K562 (cell line): ENCODE data around the gene SLC7A4. TPM values are rescaled to one million over a fixed set of nuclear protein-coding genes. Genes with fewer than 3 reads are reported as not detected.
A peak's percentile ranks its signal among the peaks of the same experiment; 100 is the strongest.

Experiments
- ARID3B ChIP-seq: fragments of 250-450 bp; sonication (Bioruptor Pico); IDR thresholded peaks from 2 replicates; pipeline ENCODE4 v1.4.0; 2020; ENCODE audit warnings: borderline replicate concordance
- EHMT2 ChIP-seq: fragments of 450-650 bp; IDR thresholded peaks from 2 replicates; pipeline ENCODE4 v1.6.1; 2018; ENCODE audit warnings: antibody characterized with exemption
- EWSR1 ChIP-seq: fragments of 450-650 bp; IDR thresholded peaks from 2 replicates; pipeline ENCODE4 v1.6.1; 2018; ENCODE audit warnings: borderline replicate concordance, mild to moderate bottlenecking, low read depth, moderate library complexity; ENCODE audit not compliant: partially characterized antibody
- FOSL1 ChIP-seq: fragments of 200-800 bp; sonication (Bioruptor generic); conservative IDR thresholded peaks from 2 replicates; pipeline ENCODE4 v1.6.1; 2016; ENCODE audit warnings: missing genetic modification characterization, missing compliant biosample characterization
- KLF1 ChIP-seq: fragments of 450-650 bp; IDR thresholded peaks from 2 replicates; pipeline ENCODE4 v1.6.1; 2016; ENCODE audit warnings: missing genetic modification characterization, missing compliant biosample characterization
- PBX2 ChIP-seq, 2 experiments: IDR thresholded peaks in 1 of 2; conservative IDR thresholded peaks in 1 of 2; 2 replicates each; pipeline ENCODE4 v1.6.1; 2016; ENCODE audit warnings: low read depth in 2 of 2, mild to moderate bottlenecking in 1 of 2, missing compliant biosample characterization in 1 of 2, missing genetic modification characterization in 1 of 2, moderate library complexity in 1 of 2
- PML ChIP-seq: IDR thresholded peaks from 2 replicates; pipeline ENCODE4 v1.6.1; 2012; ENCODE audit warnings: low read length, inconsistent platforms
- SMARCA4 ChIP-seq: fragments of 450-650 bp; IDR thresholded peaks from 2 replicates; pipeline ENCODE4 v1.6.1; 2016
- SOX6 ChIP-seq: fragments of 450-650 bp; IDR thresholded peaks from 2 replicates; pipeline ENCODE4 v1.6.1; 2014; ENCODE audit warnings: mild to moderate bottlenecking
- SRSF7 ChIP-seq: fragments of 200-400 bp; formaldehyde crosslinking; optimal IDR thresholded peaks from 2 replicates; pipeline ENCODE3; 2017; ENCODE audit warnings: mild to moderate bottlenecking, low read depth, low read length
- ZFPM2 ChIP-seq: fragments of 250-450 bp; sonication (Bioruptor Pico); IDR thresholded peaks from 2 replicates; pipeline ENCODE4 v1.5.1; 2022; ENCODE audit warnings: mild to moderate bottlenecking
- ZNF239 ChIP-seq: fragments of 250-450 bp; sonication (Bioruptor Pico); IDR thresholded peaks from 2 replicates; pipeline ENCODE4 v1.4.0; 2020; ENCODE audit warnings: mild to moderate bottlenecking
- polyA plus RNA-seq, 8 experiments: library from polyadenylated mRNA; depleted of rRNA in 4 of 8; stranded (reverse) in 5 of 8; unstranded in 3 of 8; fragments of >200 nt; fragmentation: Nextera tagmentation in 2 of 8; fragmentation: Illumina TruSeq in 1 of 8; extraction: Ambion mirVana in 2 of 8; extraction: Trizol in 1 of 8; gene quantifications; 2 replicates each; pipeline versions ENCODE4 v1.2.1 to v1.2.3, GENCODE V29; 2011 to 2014; ENCODE audit warnings: inconsistent platforms in 1 of 8, missing spikeins in 1 of 8
- total RNA-seq, 7 experiments: library from RNA; depleted of rRNA in 6 of 7; stranded (reverse); fragments of >200 nt in 6 of 7; fragmentation: Illumina TruSeq in 2 of 7; extraction: Trizol in 2 of 7; gene quantifications; 2 replicates each; pipeline versions ENCODE4 v1.2.1 to v1.2.3, GENCODE V29; 2011 to 2021; ENCODE audit warnings: low replicate concordance in 1 of 7
- TF ChIP-seq, protein P1 (sequence below): fragments of 250-450 bp; sonication (Bioruptor Pico); IDR thresholded peaks from 2 replicates; pipeline ENCODE4 v1.9.0; 2021; ENCODE audit warnings: mild to moderate bottlenecking, inconsistent platforms

SLC7A4 gene
- total and polyA plus RNA-seq, 9 of the 15 experiments (the other 6 are each of a cell fraction or from before 2014, with no cell fraction given) = not detected

GRCh38 chr22:20992456-20993303 lies 39.7 kb downstream of the SLC7A4 start (continued):
- TF ChIP-seq ZFPM2 (CRISPR knock-in tag) = 0 out of 2 replicates have a peak, but pooled peaks have one; percentile 7
- TF ChIP-seq SMARCA4 = no peak
- no peak for TF ChIP-seq SRSF7
- TF ChIP-seq SOX6 = no peak
- TF ChIP-seq PBX2 (CRISPR knock-in tag; IDR thresholded peaks at IDR 0.05; ENCODE audit: low read depth) = peak; percentile 44; the same call in 1 of the 2 replicates
- TF ChIP-seq PBX2 (tag; conservative IDR thresholded peaks at IDR 0.05; ENCODE audit: low read depth) = no peak
- no peak for TF ChIP-seq ZNF239 (CRISPR knock-in tag)
- TF ChIP-seq FOSL1 = no peak
- TF ChIP-seq, protein P1, sequence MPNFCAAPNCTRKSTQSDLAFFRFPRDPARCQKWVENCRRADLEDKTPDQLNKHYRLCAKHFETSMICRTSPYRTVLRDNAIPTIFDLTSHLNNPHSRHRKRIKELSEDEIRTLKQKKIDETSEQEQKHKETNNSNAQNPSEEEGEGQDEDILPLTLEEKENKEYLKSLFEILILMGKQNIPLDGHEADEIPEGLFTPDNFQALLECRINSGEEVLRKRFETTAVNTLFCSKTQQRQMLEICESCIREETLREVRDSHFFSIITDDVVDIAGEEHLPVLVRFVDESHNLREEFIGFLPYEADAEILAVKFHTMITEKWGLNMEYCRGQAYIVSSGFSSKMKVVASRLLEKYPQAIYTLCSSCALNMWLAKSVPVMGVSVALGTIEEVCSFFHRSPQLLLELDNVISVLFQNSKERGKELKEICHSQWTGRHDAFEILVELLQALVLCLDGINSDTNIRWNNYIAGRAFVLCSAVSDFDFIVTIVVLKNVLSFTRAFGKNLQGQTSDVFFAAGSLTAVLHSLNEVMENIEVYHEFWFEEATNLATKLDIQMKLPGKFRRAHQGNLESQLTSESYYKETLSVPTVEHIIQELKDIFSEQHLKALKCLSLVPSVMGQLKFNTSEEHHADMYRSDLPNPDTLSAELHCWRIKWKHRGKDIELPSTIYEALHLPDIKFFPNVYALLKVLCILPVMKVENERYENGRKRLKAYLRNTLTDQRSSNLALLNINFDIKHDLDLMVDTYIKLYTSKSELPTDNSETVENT (CRISPR knock-in tag) = peak; percentile 62; the same call in 1 of the 2 replicates
- no peak for TF ChIP-seq EHMT2
- peak; percentile 51; the same call in 1 of the 2 replicates for TF ChIP-seq ARID3B
- no peak for TF ChIP-seq KLF1
- TF ChIP-seq PML = no peak
- TF ChIP-seq EWSR1 = no peak
